ENCODE results near the gene ANKRD18B. TPM values are rescaled to one million over a fixed set of nuclear protein-coding genes. Genes with fewer than 3 reads are reported as not detected.
A peak's percentile ranks its signal among the peaks of the same experiment; 100 is the strongest.

ANKRD18B gene
- total and polyA plus RNA-seq, 2 of the 8 experiments (the other 6 are each of a cell fraction or from before 2014, with no cell fraction given): 1.6 to 13.8 TPM

- H3K9me3 ChIP-seq (ENCODE audit: insufficient read depth in 2 of 2, low read depth in 1 of 2, low read length in 1 of 2): no peaks in the 10 kb centered on the region
- H3K79me1 ChIP-seq (ENCODE audit: low read depth, low read length): no peaks in the 10 kb centered on the region
- H3K23me2 ChIP-seq (ENCODE audit: low read depth, low read length): no peaks in the 10 kb centered on the region
- H3K23ac ChIP-seq (ENCODE audit: insufficient read length): no peak overlapping the region
- no peak overlapping the region for H2BK15ac ChIP-seq (ENCODE audit: low read length)
- no peak overlapping the region for H3K4ac ChIP-seq (replicated peaks; ENCODE audit: insufficient read length, low read depth, low read length)
- H2AFZ ChIP-seq (ENCODE audit: low read length): 0 out of 2 replicates have a peak overlapping the region, but pooled peaks have one; percentile 78
- H3K56ac ChIP-seq (replicated peaks; ENCODE audit: insufficient read length, low read depth, low read length): no peak overlapping the region
- H2BK20ac ChIP-seq (ENCODE audit: low read length): no peak overlapping the region
- POLR2A ChIA-PET (ENCODE audit: partially characterized antibody): interaction anchor here (1.0 kb wide), 1 partner anchor 101 kb away, joined by 3 read pairs; no protein-coding TSS in a partner anchor
- no peak overlapping the region for H2AK5ac ChIP-seq (ENCODE audit: low read depth, low read length)
- no peak overlapping the region for H3K18ac ChIP-seq (ENCODE audit: extremely low read depth, low read length)
- H4K20me1 ChIP-seq (replicated peaks in 1 of 2; ENCODE audit: control insufficient read depth in 1 of 2, insufficient read depth in 2 of 2, low read length in 2 of 2): no peaks in the 10 kb centered on the region
- H2BK12ac ChIP-seq (ENCODE audit: low read depth, low read length): no peak overlapping the region
- H3K4me1 ChIP-seq (replicated peaks in 1 of 4; ENCODE audit: control insufficient read depth in 3 of 4, insufficient read depth in 4 of 4, low read length in 3 of 4): no peaks in the 10 kb centered on the region
- H3K4me2 ChIP-seq (ENCODE audit: insufficient read depth in 1 of 2, low read depth in 2 of 2, low read length in 2 of 2): no peak overlapping the region
- H3K79me2 ChIP-seq (ENCODE audit: control insufficient read depth in 1 of 2, insufficient read depth in 2 of 2, low read length in 2 of 2): no peaks in the 10 kb centered on the region
- no peak overlapping the region for H4K8ac ChIP-seq (ENCODE audit: extremely low read depth, insufficient read depth, low read length)
- H2BK120ac ChIP-seq (replicated peaks; ENCODE audit: low read depth, low read length): no peak overlapping the region
- H3K14ac ChIP-seq (ENCODE audit: insufficient read length): no peak overlapping the region
- FAIRE-seq (no peak), DNase-seq (ENCODE audit: low read depth in 1 of 2, low spot score in 2 of 2) (no peak)
- H4K5ac ChIP-seq (ENCODE audit: insufficient read length, low read depth, low read length): no peak overlapping the region
- no peak overlapping the region for H3K27ac ChIP-seq (ENCODE audit: low read depth, low read length)
- H4K91ac ChIP-seq (replicated peaks; ENCODE audit: insufficient read length, low read length): no peak overlapping the region
- no peak overlapping the region for H3K4me3 ChIP-seq (ENCODE audit: extremely low read depth in 1 of 4, insufficient read depth in 2 of 4, low read depth in 3 of 4, low read length in 4 of 4)
- no peak overlapping the region for H2BK5ac ChIP-seq (ENCODE audit: low read depth, low read length)
- WGBS, 2 experiments (ENCODE audit: extremely low coverage in 1 of 2, insufficient coverage in 1 of 2, insufficient read length in 1 of 2, insufficient replicate concordance in 2 of 2, low coverage in 1 of 2, low lambda C conversion rate in 2 of 2, missing lambda C conversion rate in 1 of 2): 86% methylated on average over 10 of the region's 10 CpGs; no CpG with 5 or more reads in 1 of the 2 experiments
- no peak overlapping the region for H3K9ac ChIP-seq (replicated peaks in 1 of 4; ENCODE audit: extremely low read depth in 1 of 4, low read depth in 3 of 4, low read length in 3 of 4)
- CTCF ChIA-PET (ENCODE audit: partially characterized antibody): interaction anchor here (0.5 to 16.0 kb wide), 7 partner anchors 8 to 110 kb away, joined by 3 to 402 read pairs (median 6); no protein-coding TSS in a partner anchor
- H3K27me3 ChIP-seq (replicated peaks in 1 of 4; ENCODE audit: control insufficient read depth in 3 of 4, extremely low read depth in 1 of 4, insufficient read depth in 3 of 4, low read length in 3 of 4): peaks cover 0 to 3% (median 0%) of the 10 kb centered on the region in 4 experiments; a peak in 1 of 7 replicates
- H3K36me3 ChIP-seq (ENCODE audit: control insufficient read depth in 2 of 4, insufficient read depth in 4 of 4, low read length in 3 of 4): no peaks in the 10 kb centered on the region
- TF ChIP-seq GTF2F1 (IDR thresholded peaks at IDR 0.05; ENCODE audit: borderline replicate concordance, low read depth, low read length) (no peak), SRF (IDR thresholded peaks at IDR 0.05; ENCODE audit: low read depth, low read length) (no peak), MAFK (IDR thresholded peaks at IDR 0.05; ENCODE audit: low read depth, low read length) (no peak), HDAC6 (IDR thresholded peaks at IDR 0.05; ENCODE audit: low read depth, low read length) (no peak), TEAD4 (IDR thresholded peaks at IDR 0.05; ENCODE audit: low read depth, low read length) (no peak), BRCA1 (IDR thresholded peaks at IDR 0.05; ENCODE audit: low read depth, low read length) (no peak), EZH2 (IDR thresholded peaks at IDR 0.05; ENCODE audit: low read depth, low read length, severe bottlenecking) (no peak), RFX5 (IDR thresholded peaks at IDR 0.05; ENCODE audit: borderline replicate concordance, low read depth, low read length) (no peak), SIRT6 (IDR thresholded peaks at IDR 0.05; ENCODE audit: low read length) (no peak), NRF1 (IDR thresholded peaks at IDR 0.05; ENCODE audit: low read depth, low read length) (no peak), RNF2 (IDR thresholded peaks at IDR 0.05; ENCODE audit: borderline replicate concordance, low read depth, low read length, missing control alignments, poor library complexity, severe bottlenecking) (no peak), RAD21 (IDR thresholded peaks at IDR 0.05 in 1 of 2, conservative IDR thresholded peaks at IDR 0.05 in 1 of 2; ENCODE audit: low read depth in 2 of 2, low read length in 2 of 2) (no peak), CHD1 (IDR thresholded peaks at IDR 0.05; ENCODE audit: low read depth, low read length) (no peak)
Measured at GRCh38 chr9:33620738-33621439, 96.8 kb downstream of the ANKRD18B start.
